Measurements from ENCODE around the gene DDRGK1.
"Not testable (repeated sequence)": the region's sequence is repeated elsewhere in the genome, so short reads cannot be mapped to it uniquely, and the experiment has no call there.

DDRGK1 gene

GRCh38 chr20:3189561-3190131 is 14.8 kb downstream of the DDRGK1 start:
- no peak overlapping the region for H3K9ac ChIP-seq (ENCODE audit: low read depth, low read length)
- H3K9me3 ChIP-seq (ENCODE audit: insufficient read depth, low read depth, low read length), result no peaks in the 10 kb centered on the region
- H3K27ac ChIP-seq (ENCODE audit: low read length), result no peak overlapping the region
- H3K36me3 ChIP-seq (ENCODE audit: insufficient read depth, low read depth, low read length), result peaks cover 55% of the 10 kb centered on the region
- no peak overlapping the region for H3K4me3 ChIP-seq (ENCODE audit: low read length)
- H3K27me3 ChIP-seq (ENCODE audit: insufficient read depth, low read length), result no peaks in the 10 kb centered on the region
- no peaks in the 10 kb centered on the region for H3K4me1 ChIP-seq (ENCODE audit: insufficient read depth, low read length)

GRCh38 chr20:3188823-3189413 is 15.6 kb downstream of the DDRGK1 start:
- H3K9me3 ChIP-seq (ENCODE audit: insufficient read depth, low read depth, low read length), result no peaks in the 10 kb centered on the region
- no peaks in the 10 kb centered on the region for H3K27me3 ChIP-seq (ENCODE audit: insufficient read depth, low read length)

GRCh38 chr20:3187861-3188260 is 16.6 kb downstream of the DDRGK1 start:
- not testable (repeated sequence) for H3K27me3 ChIP-seq (ENCODE audit: insufficient read depth, low read length); H3K27ac ChIP-seq (ENCODE audit: low read length)
- peaks cover 39% of the 10 kb centered on the region for H3K36me3 ChIP-seq (ENCODE audit: insufficient read depth, low read depth, low read length)

More at GRCh38 chr20:3188823-3189413, 15.6 kb downstream of the DDRGK1 start:
- Histone ChIP-seq H3K4me1 (ENCODE audit: insufficient read depth, low read length) (no peaks in the 10 kb centered on the region), H3K27ac (ENCODE audit: low read length) (no peak overlapping the region), H3K4me3 (ENCODE audit: low read length) (no peak overlapping the region), H3K36me3 (ENCODE audit: insufficient read depth, low read depth, low read length) (peaks cover 47% of the 10 kb centered on the region), H3K9ac (ENCODE audit: low read depth, low read length) (no peak overlapping the region)

GRCh38 chr20:3183896-3184612 is 20.4 kb downstream of the DDRGK1 start:
- Histone ChIP-seq H3K27me3 (ENCODE audit: insufficient read depth, low read length) (no peaks in the 10 kb centered on the region), H3K36me3 (ENCODE audit: insufficient read depth, low read depth, low read length) (peaks cover 3% of the 10 kb centered on the region; the same call in 1 of the 2 replicates), H3K4me1 (ENCODE audit: insufficient read depth, low read length) (no peaks in the 10 kb centered on the region), H3K9me3 (ENCODE audit: insufficient read depth, low read depth, low read length) (no peaks in the 10 kb centered on the region), H3K9ac (ENCODE audit: low read depth, low read length) (no peak overlapping the region), H3K27ac (ENCODE audit: low read length) (no peak overlapping the region), H3K4me3 (ENCODE audit: low read length) (no peak overlapping the region)

More at GRCh38 chr20:3187861-3188260, 16.6 kb downstream of the DDRGK1 start:
- H3K4me3 ChIP-seq (ENCODE audit: low read length); H3K9ac ChIP-seq (ENCODE audit: low read depth, low read length); H3K9me3 ChIP-seq (ENCODE audit: insufficient read depth, low read depth, low read length); H3K4me1 ChIP-seq (ENCODE audit: insufficient read depth, low read length): not testable (repeated sequence)

- not testable (repeated sequence) for H3K27ac ChIP-seq (ENCODE audit: low read length); H3K9me3 ChIP-seq (ENCODE audit: insufficient read depth, low read depth, low read length); H3K4me3 ChIP-seq (ENCODE audit: low read length); H3K9ac ChIP-seq (ENCODE audit: low read depth, low read length); H3K4me1 ChIP-seq (ENCODE audit: insufficient read depth, low read length); H3K27me3 ChIP-seq (ENCODE audit: insufficient read depth, low read length); H3K36me3 ChIP-seq (ENCODE audit: insufficient read depth, low read depth, low read length)
Measured at GRCh38 chr20:3182429-3182828, 22.1 kb downstream of the DDRGK1 start.

GRCh38 chr20:3181270-3181669 is 23.2 kb downstream of the DDRGK1 start:
- H3K4me3 ChIP-seq (ENCODE audit: low read length), result no peak overlapping the region
- H3K36me3 ChIP-seq (ENCODE audit: insufficient read depth, low read depth, low read length), result no peaks in the 10 kb centered on the region
- H3K27ac ChIP-seq (ENCODE audit: low read length), result no peak overlapping the region
- H3K9me3 ChIP-seq (ENCODE audit: insufficient read depth, low read depth, low read length), result no peaks in the 10 kb centered on the region
- H3K9ac ChIP-seq (ENCODE audit: low read depth, low read length), result no peak overlapping the region
- no peaks in the 10 kb centered on the region for H3K4me1 ChIP-seq (ENCODE audit: insufficient read depth, low read length)
- H3K27me3 ChIP-seq (ENCODE audit: insufficient read depth, low read length), result no peaks in the 10 kb centered on the region

GRCh38 chr20:3180319-3180718 is 24.2 kb downstream of the DDRGK1 start:
- Histone ChIP-seq H3K36me3 (ENCODE audit: insufficient read depth, low read depth, low read length) (no peaks in the 10 kb centered on the region), H3K9ac (ENCODE audit: low read depth, low read length) (no peak overlapping the region), H3K4me3 (ENCODE audit: low read length) (no peak overlapping the region), H3K9me3 (ENCODE audit: insufficient read depth, low read depth, low read length) (no peaks in the 10 kb centered on the region), H3K4me1 (ENCODE audit: insufficient read depth, low read length) (peaks cover 4% of the 10 kb centered on the region; the same call in 1 of the 2 replicates), H3K27me3 (ENCODE audit: insufficient read depth, low read length) (no peaks in the 10 kb centered on the region; the same call in 1 of the 2 replicates), H3K27ac (ENCODE audit: low read length) (no peak overlapping the region)

GRCh38 chr20:3177746-3178485 is 26.6 kb downstream of the DDRGK1 start:
- Histone ChIP-seq H3K9me3 (ENCODE audit: insufficient read depth, low read depth, low read length) (no peaks in the 10 kb centered on the region), H3K4me3 (ENCODE audit: low read length) (no peak overlapping the region), H3K27ac (ENCODE audit: low read length) (no peak overlapping the region), H3K9ac (ENCODE audit: low read depth, low read length) (no peak overlapping the region), H3K27me3 (ENCODE audit: insufficient read depth, low read length) (no peaks in the 10 kb centered on the region; the same call in 1 of the 2 replicates), H3K4me1 (ENCODE audit: insufficient read depth, low read length) (peaks cover 12% of the 10 kb centered on the region; the same call in 1 of the 2 replicates), H3K36me3 (ENCODE audit: insufficient read depth, low read depth, low read length) (no peaks in the 10 kb centered on the region)

- H3K36me3 ChIP-seq (ENCODE audit: insufficient read depth, low read depth, low read length), result no peaks in the 10 kb centered on the region
- peaks cover 7% of the 10 kb centered on the region; the same call in 1 of the 2 replicates for H3K27me3 ChIP-seq (ENCODE audit: insufficient read depth, low read length)
- no peaks in the 10 kb centered on the region for H3K9me3 ChIP-seq (ENCODE audit: insufficient read depth, low read depth, low read length)
- H3K9ac ChIP-seq (ENCODE audit: low read depth, low read length), result peak overlapping the region; percentile 88; the same call in 1 of the 2 replicates
- H3K4me3 ChIP-seq (ENCODE audit: low read length), result peak overlapping the region; percentile 92
- H3K27ac ChIP-seq (ENCODE audit: low read length), result no peak overlapping the region
- H3K4me1 ChIP-seq (ENCODE audit: insufficient read depth, low read length), result peaks cover 21% of the 10 kb centered on the region; the same call in 1 of the 2 replicates
Measured at GRCh38 chr20:3175270-3175669, 29.2 kb downstream of the DDRGK1 start.

- Histone ChIP-seq H3K9ac (ENCODE audit: low read depth, low read length) (peak overlapping the region; percentile 88), H3K27ac (ENCODE audit: low read length) (no peak overlapping the region), H3K9me3 (ENCODE audit: insufficient read depth, low read depth, low read length) (no peaks in the 10 kb centered on the region), H3K4me1 (ENCODE audit: insufficient read depth, low read length) (peaks cover 21% of the 10 kb centered on the region; the same call in 1 of the 2 replicates), H3K36me3 (ENCODE audit: insufficient read depth, low read depth, low read length) (no peaks in the 10 kb centered on the region), H3K27me3 (ENCODE audit: insufficient read depth, low read length) (peaks cover 7% of the 10 kb centered on the region; the same call in 1 of the 2 replicates), H3K4me3 (ENCODE audit: low read length) (peak overlapping the region; percentile 92)
Measured at GRCh38 chr20:3174442-3175261, 29.8 kb downstream of the DDRGK1 start.
